Ascending aorta (tissue), 2 donors: Measurements from ENCODE around the gene EGR1. TPM values are rescaled to one million over a fixed set of nuclear protein-coding genes. Genes with fewer than 3 reads are reported as not detected.

Source experiments
- DNase-seq, 2 donors: peaks; one replicate each; pipeline ENCODE4 v3.0.0-alpha.2; 2019; ENCODE audit warnings: low spot score in 2 of 2
- H3K27ac ChIP-seq, 2 donors: fragments of 200-600 bp; sonication (generic); one replicate each; pipeline ENCODE4 v1.5.1; 2016 to 2017; ENCODE audit warnings: mild to moderate bottlenecking in 1 of 2
- H3K27me3 ChIP-seq: fragments of 200-600 bp; sonication (generic); one replicate; pipeline ENCODE4 v1.5.1; 2017
- H3K36me3 ChIP-seq, 2 donors: fragments of 200-600 bp; sonication (generic); one replicate each; pipeline ENCODE4 v1.5.1; 2016
- H3K4me1 ChIP-seq, 2 donors: fragments of 200-600 bp; sonication (generic); one replicate each; pipeline ENCODE4 v1.5.1; 2016 to 2017; ENCODE audit warnings: mild to moderate bottlenecking in 1 of 2
- H3K4me3 ChIP-seq, 2 donors: fragments of 200-600 bp; sonication (generic); one replicate each; pipeline ENCODE4 v1.5.1; 2016 to 2017; ENCODE audit warnings: mild to moderate bottlenecking in 1 of 2
- H3K9me3 ChIP-seq, 2 donors: fragments of 200-600 bp; sonication (generic); one replicate each; pipeline ENCODE4 v1.5.1; 2016
- CTCF ChIP-seq, 3 experiments: fragments of 200-600 bp in 2 of 3; fragments of 450-650 bp in 1 of 3; sonication (generic) in 2 of 3; IDR thresholded peaks; one replicate each; pipeline ENCODE4 v1.5.1; 2016 to 2019; ENCODE audit warnings: antibody characterized with exemption in 3 of 3, mild to moderate bottlenecking in 1 of 3, moderate library complexity in 1 of 3
- intact Hi-C: fragments of 100-400 bp; cut with DNase I; formaldehyde crosslinking; loops from one replicate; pipeline ENCODE4 v1.15.1; 2023
- total RNA-seq: library from RNA; depleted of rRNA; stranded (reverse); fragments of >200 nt; gene quantifications from one replicate; pipeline ENCODE4 v1.1.0, GENCODE V29; 2016

Gene EGR1
- total RNA-seq, 1 donor from 2014 or later = 419 TPM

- no peak overlapping the region for H3K27ac ChIP-seq
- H3K4me1 ChIP-seq = peaks cover 0 to 11% of the 10 kb centered on the region in 2 donors
- H3K36me3 ChIP-seq = no peaks in the 10 kb centered on the region
- TF ChIP-seq CTCF (IDR thresholded peaks at IDR 0.05) = no peak
- no peak overlapping the region for H3K4me3 ChIP-seq
- DNase-seq = no peak
- H3K27me3 ChIP-seq = no peaks in the 10 kb centered on the region
- intact Hi-C loops = loop anchor here (1.0 kb wide), 1 partner anchor 52 kb away; no protein-coding TSS in a partner anchor
- H3K9me3 ChIP-seq = no peaks in the 10 kb centered on the region
Measured at GRCh38 chr5:138450971-138451370, 14.3 kb upstream of the EGR1 start.

- no peak for DNase-seq
- no peak overlapping the region for H3K4me3 ChIP-seq
- H3K27me3 ChIP-seq = no peaks in the 10 kb centered on the region
- no peaks in the 10 kb centered on the region for H3K9me3 ChIP-seq
- intact Hi-C loops = no loop called here
- no peak overlapping the region for H3K27ac ChIP-seq
- no peak for TF ChIP-seq CTCF (IDR thresholded peaks at IDR 0.05)
- no peaks in the 10 kb centered on the region for H3K36me3 ChIP-seq
- peaks cover under 1 to 11% of the 10 kb centered on the region in 2 donors for H3K4me1 ChIP-seq
Measured at GRCh38 chr5:138452720-138453119, 12.6 kb upstream of the EGR1 start.

GRCh38 chr5:138453590-138453989, 11.7 kb upstream of the EGR1 start:
- intact Hi-C loops = no loop called here
- Histone ChIP-seq H3K9me3 (no peaks in the 10 kb centered on the region), H3K4me3 (no peak overlapping the region), H3K27ac (no peak overlapping the region), H3K36me3 (no peaks in the 10 kb centered on the region), H3K4me1 (peaks cover 7 to 18% of the 10 kb centered on the region in 2 donors), H3K27me3 (no peaks in the 10 kb centered on the region)
- no peak for DNase-seq
- TF ChIP-seq CTCF (IDR thresholded peaks at IDR 0.05) = no peak

GRCh38 chr5:138454121-138454520, 11.2 kb upstream of the EGR1 start:
- no peak for DNase-seq
- Histone ChIP-seq H3K4me1 (peaks cover 10 to 23% of the 10 kb centered on the region in 2 donors), H3K27ac (no peak overlapping the region), H3K9me3 (no peaks in the 10 kb centered on the region), H3K27me3 (no peaks in the 10 kb centered on the region), H3K36me3 (no peaks in the 10 kb centered on the region), H3K4me3 (no peak overlapping the region)
- TF ChIP-seq CTCF (IDR thresholded peaks at IDR 0.05) = no peak
- intact Hi-C loops = no loop called here

- intact Hi-C loops = no loop called here
- no peak overlapping the region for H3K27ac ChIP-seq
- no peaks in the 10 kb centered on the region for H3K27me3 ChIP-seq
- H3K4me3 ChIP-seq = no peak overlapping the region
- no peaks in the 10 kb centered on the region for H3K9me3 ChIP-seq
- no peak for DNase-seq
- TF ChIP-seq CTCF (IDR thresholded peaks at IDR 0.05) = no peak
- peaks cover 10 to 14% of the 10 kb centered on the region in 2 donors for H3K4me1 ChIP-seq
- no peaks in the 10 kb centered on the region for H3K36me3 ChIP-seq
Measured at GRCh38 chr5:138455232-138455930, 9.9 kb upstream of the EGR1 start.
